IMR-90 (cell line): ENCODE data around the gene PDE4C. TPM values are rescaled to one million over a fixed set of nuclear protein-coding genes. Genes with fewer than 3 reads are reported as not detected.

Experiments used
- ATAC-seq: fragments of 200-7000 bp; cut with Tn5 transposase; 2 replicates; pipeline ENCODE4 v1.9.1; 2020; ENCODE audit warnings: low read depth, mild to moderate bottlenecking, moderate library complexity
- BruUV-seq: library from RNA; stranded (reverse); fragments of 400-500 nt; replicated peaks from 2 replicates; lab custom pipeline; 2021; lab: Mats Ljungman, UMichigan
- CTCF ChIA-PET: fragments of 300-600 bp; formaldehyde crosslinking; extraction: SDS; loops from one replicate; lab custom pipeline; 2021; ENCODE audit warnings: antibody characterized with exemption; lab: Yijun Ruan, JAX
- POLR2A ChIA-PET: fragments of 300-600 bp; sonication (Branson Sonifier 250); formaldehyde crosslinking; loops from one replicate; lab custom pipeline; 2022; ENCODE audit warnings: antibody characterized with exemption; ENCODE audit not compliant: unreplicated experiment; lab: Charles Lee
- DNase-seq: peaks from one replicate; pipeline ENCODE4 v3.0.0; 2013
- H2AFZ ChIP-seq: replicated peaks from 2 replicates; pipeline ENCODE3; 2013; ENCODE audit warnings: low read length, mild to moderate bottlenecking; ENCODE audit not compliant: poor library complexity
- H2AK5ac ChIP-seq: 2 replicates; pipeline ENCODE4 v1.6.1; 2013; ENCODE audit warnings: low read depth, low read length, inconsistent platforms
- H2AK9ac ChIP-seq: replicated peaks from 2 replicates; pipeline ENCODE3; 2013; ENCODE audit warnings: mild to moderate bottlenecking, low read depth, low read length, moderate library complexity; ENCODE audit not compliant: poor library complexity
- H2BK120ac ChIP-seq: 2 replicates; pipeline ENCODE4 v1.6.1; 2013; ENCODE audit warnings: low read depth, low read length, inconsistent platforms
- H2BK15ac ChIP-seq: 3 replicates; pipeline ENCODE4 v1.6.1; 2013; ENCODE audit warnings: low read depth, low read length, inconsistent platforms
- H2BK20ac ChIP-seq: 2 replicates; pipeline ENCODE4 v1.6.1; 2013; ENCODE audit warnings: low read depth, mild to moderate bottlenecking, inconsistent platforms, low read length, moderate library complexity
- H2BK5ac ChIP-seq: 2 replicates; pipeline ENCODE4 v1.6.1; 2013; ENCODE audit warnings: mild to moderate bottlenecking, low read depth, low read length, inconsistent platforms; ENCODE audit not compliant: poor library complexity, severe bottlenecking
- H3K14ac ChIP-seq: replicated peaks from 2 replicates; pipeline ENCODE4 v1.6.1; 2013; ENCODE audit warnings: low read depth, low read length, inconsistent platforms
- H3K18ac ChIP-seq: 2 replicates; pipeline ENCODE4 v1.6.1; 2013; ENCODE audit warnings: low read depth, low read length, control low read depth
- H3K23ac ChIP-seq: 2 replicates; pipeline ENCODE4 v1.6.1; 2013; ENCODE audit warnings: low read depth, low read length, inconsistent platforms
- H3K27ac ChIP-seq: 2 replicates; pipeline ENCODE4 v1.5.1; 2013; ENCODE audit warnings: mild to moderate bottlenecking, control low read depth, low read length; ENCODE audit not compliant: insufficient read depth
- H3K27me3 ChIP-seq: 2 replicates; pipeline ENCODE4 v1.6.1; 2013; ENCODE audit warnings: low read length; ENCODE audit not compliant: control insufficient read depth, insufficient read depth
- H3K36me3 ChIP-seq: 2 replicates; pipeline ENCODE4 v1.6.1; 2013; ENCODE audit warnings: low read length, mixed read lengths; ENCODE audit not compliant: control insufficient read depth, insufficient read depth
- H3K4ac ChIP-seq: 2 replicates; pipeline ENCODE4 v1.6.1; 2013; ENCODE audit warnings: low read depth, low read length, inconsistent platforms
- H3K4me1 ChIP-seq: 2 replicates; pipeline ENCODE4 v1.6.1; 2013; ENCODE audit warnings: low read length, mixed read lengths; ENCODE audit not compliant: control insufficient read depth, insufficient read depth
- H3K4me2 ChIP-seq: 2 replicates; pipeline ENCODE4 v1.6.1; 2013; ENCODE audit warnings: low read depth, mild to moderate bottlenecking, control low read depth, low read length, moderate library complexity
- H3K4me3 ChIP-seq: 2 replicates; pipeline ENCODE4 v1.5.1; 2013; ENCODE audit warnings: low read depth, mild to moderate bottlenecking, control low read depth, low read length, moderate library complexity; ENCODE audit not compliant: insufficient read depth
- H3K56ac ChIP-seq: 2 replicates; pipeline ENCODE4 v1.6.1; 2013; ENCODE audit warnings: low read length, inconsistent platforms; ENCODE audit not compliant: insufficient read depth; ENCODE audit errors: extremely low read depth
- H3K79me1 ChIP-seq, 2 experiments: 2 replicates each; pipeline ENCODE4 v1.6.1; 2013; ENCODE audit warnings: low read length in 2 of 2, inconsistent platforms in 1 of 2, low read depth in 1 of 2
- H3K9ac ChIP-seq: 2 replicates; pipeline ENCODE4 v1.6.1; 2013; ENCODE audit warnings: low read depth, low read length, control low read depth
- H3K9me1 ChIP-seq: 2 replicates; pipeline ENCODE4 v1.6.1; 2013; ENCODE audit warnings: low read length, inconsistent platforms; ENCODE audit not compliant: insufficient read depth
- H3K9me3 ChIP-seq: 2 replicates; pipeline ENCODE4 v1.6.1; 2013; ENCODE audit warnings: low read length; ENCODE audit not compliant: control insufficient read depth, insufficient read depth
- H4K20me1 ChIP-seq: 2 replicates; pipeline ENCODE4 v1.6.1; 2013; ENCODE audit warnings: low read length, inconsistent platforms; ENCODE audit not compliant: insufficient read depth
- H4K5ac ChIP-seq: 2 replicates; pipeline ENCODE4 v1.6.1; 2013; ENCODE audit warnings: mild to moderate bottlenecking, low read depth, low read length, control low read depth
- H4K8ac ChIP-seq, 2 experiments: 2 replicates each; pipeline ENCODE4 v1.6.1; 2013; ENCODE audit warnings: low read depth in 2 of 2, low read length in 2 of 2, control low read depth in 1 of 2, inconsistent platforms in 1 of 2
- H4K91ac ChIP-seq: 2 replicates; pipeline ENCODE4 v1.6.1; 2013; ENCODE audit warnings: low read depth, low read length, inconsistent platforms; ENCODE audit not compliant: insufficient read depth
- BHLHE40 ChIP-seq: fragments of 150-350 bp; IDR thresholded peaks from 2 replicates; pipeline ENCODE4 v1.6.1; 2016; ENCODE audit warnings: mild to moderate bottlenecking, low read depth, low read length
- CHD1 ChIP-seq: IDR thresholded peaks from 2 replicates; pipeline ENCODE4 v1.6.1; 2012; ENCODE audit warnings: low read depth, low read length, improper control_type of control experiment
- MAFK ChIP-seq: IDR thresholded peaks from 2 replicates; pipeline ENCODE4 v1.6.1; 2012; ENCODE audit warnings: low read depth, low read length, improper control_type of control experiment
- MAZ ChIP-seq: IDR thresholded peaks from 2 replicates; pipeline ENCODE4 v1.6.1; 2012; ENCODE audit warnings: low read depth, mild to moderate bottlenecking, low read length, improper control_type of control experiment, moderate library complexity, borderline replicate concordance
- WGBS, 2 experiments: methylation state at CpG; one replicate each; pipeline versions ENCODE4 v1.1.5 to v1.1.7; 2013; ENCODE audit warnings: missing lambda C conversion rate in 2 of 2; ENCODE audit not compliant: insufficient read length in 1 of 2; ENCODE audit errors: extremely low coverage in 2 of 2; 5-methylcytosine and 5-hydroxymethylcytosine counted together
- dilution Hi-C: fragments of 300-500 bp; cut with HindIII; formaldehyde crosslinking; loops from one replicate; pipeline ENCODE4 v1.14.3; 2018; ENCODE audit warnings: low sequenced_read_pairs; ENCODE audit not compliant: unreplicated experiment
- in situ Hi-C: fragments of 300-500 bp; cut with MboI; formaldehyde crosslinking; loops from 3 replicates; pipeline ENCODE4 v1.14.3; 2019; ENCODE audit warnings: low sequenced_read_pairs, inconsistent platforms, mixed read lengths
- intact Hi-C: fragments of 100-400 bp; cut with micrococcal nuclease; formaldehyde crosslinking; loops from 2 replicates; pipeline ENCODE4 v1.10.0; 2022
- polyA plus RNA-seq, 3 experiments: library from polyadenylated mRNA; depleted of rRNA; stranded (reverse); fragments of >200 nt; gene quantifications; 2 replicates each; pipeline ENCODE4 v1.2.3, GENCODE V29; 2012; ENCODE audit warnings: low replicate concordance in 1 of 3
- total RNA-seq: library from RNA; depleted of rRNA; stranded (reverse); fragments of >200 nt; gene quantifications from 2 replicates; pipeline ENCODE4 v1.2.3, GENCODE V29; 2012

Gene PDE4C
- total and polyA plus RNA-seq, 2 of the 4 experiments (the other 2 are of a cell fraction): 0.18 to 0.24 TPM

GRCh38 chr19:18271433-18271841 lies 45.2 kb upstream of the PDE4C start:
- H4K8ac ChIP-seq: no peak overlapping the region
- POLR2A ChIA-PET: no interaction called here
- no peak overlapping the region for H3K4me2 ChIP-seq
- no peak overlapping the region for H3K4ac ChIP-seq
- H3K4me3 ChIP-seq: no peak overlapping the region
- ATAC-seq (no peak), DNase-seq (no peak)
- no peak overlapping the region for H2BK20ac ChIP-seq
- no peak overlapping the region for H3K18ac ChIP-seq
- CTCF ChIA-PET: no interaction called here
- H3K4me1 ChIP-seq: peaks cover 13% of the 10 kb centered on the region
- no peak overlapping the region for H3K27ac ChIP-seq
- dilution Hi-C loops (no loop called here), in situ Hi-C loops (loop anchor here (10.0 kb wide), 1 partner anchor 133 kb away; no protein-coding TSS in a partner anchor), intact Hi-C loops (no loop called here)
- H2BK120ac ChIP-seq: no peak overlapping the region
- no peak overlapping the region for H3K23ac ChIP-seq
- peaks cover 16% of the 10 kb centered on the region for H3K36me3 ChIP-seq
- H4K20me1 ChIP-seq: peaks cover 28% of the 10 kb centered on the region
- no peak overlapping the region for H2AK9ac ChIP-seq
- no peak overlapping the region for H2AK5ac ChIP-seq
- no peak overlapping the region for H4K5ac ChIP-seq
- H3K27me3 ChIP-seq: no peaks in the 10 kb centered on the region
- no peaks in the 10 kb centered on the region for H3K9me3 ChIP-seq
- H2BK5ac ChIP-seq: no peak overlapping the region
- WGBS, 2 experiments: 73% methylated on average over 2 of the region's 6 CpGs; no CpG with 5 or more reads in 1 of the 2 experiments
- no peak overlapping the region for H2BK15ac ChIP-seq
- H4K91ac ChIP-seq: no peak overlapping the region
- no peak overlapping the region for H3K56ac ChIP-seq
- TF ChIP-seq CHD1: no peak
- TF ChIP-seq MAFK: no peak
- TF ChIP-seq BHLHE40: no peak
- TF ChIP-seq MAZ: no peak
- H3K9ac ChIP-seq: no peak overlapping the region
- no peak overlapping the region for H3K14ac ChIP-seq
- H3K79me1 ChIP-seq: peaks cover 13 to 36% of the 10 kb centered on the region in 2 experiments
- no peak overlapping the region for H2AFZ ChIP-seq
- peaks cover 7% of the 10 kb centered on the region for H3K9me1 ChIP-seq
- no TSS peak for BruUV-seq
